B cell (primary cell): Measurements from ENCODE around the gene MVK.

Experiments used
- EZH2 ChIP-seq: IDR thresholded peaks from 2 replicates; pipeline ENCODE4 v1.6.1; 2012; ENCODE audit warnings: borderline replicate concordance, low read depth, mild to moderate bottlenecking, moderate library complexity, low read length; ENCODE audit not compliant: insufficient read depth, poor library complexity, severe bottlenecking
- TF ChIP-seq, protein P1 (sequence below): fragments of 200-600 bp; IDR thresholded peaks from one replicate; pipeline ENCODE4 v1.8.0; 2022; ENCODE audit warnings: antibody characterized with exemption, mild to moderate bottlenecking

DNA sequence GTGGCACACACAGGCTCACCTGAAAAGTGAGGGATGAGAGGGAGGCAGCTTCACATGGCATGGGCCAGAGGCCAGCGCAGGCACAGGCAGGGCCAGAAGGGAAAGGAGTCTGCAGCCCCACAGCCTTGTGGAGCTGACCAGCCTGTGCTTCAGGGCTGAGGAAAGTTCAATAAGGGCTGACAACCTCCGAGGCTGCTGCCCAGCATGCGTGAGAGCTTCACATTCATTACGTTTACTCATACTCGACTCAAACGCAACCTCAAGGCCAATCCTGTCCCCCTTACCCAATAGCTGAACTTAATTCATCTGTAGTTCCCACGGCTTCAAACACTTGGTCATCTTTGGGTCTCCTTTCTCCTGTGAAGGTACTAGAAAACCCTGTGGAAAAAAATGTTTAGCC is 5.1 kb upstream of the MVK start:
- TF ChIP-seq, protein P1, sequence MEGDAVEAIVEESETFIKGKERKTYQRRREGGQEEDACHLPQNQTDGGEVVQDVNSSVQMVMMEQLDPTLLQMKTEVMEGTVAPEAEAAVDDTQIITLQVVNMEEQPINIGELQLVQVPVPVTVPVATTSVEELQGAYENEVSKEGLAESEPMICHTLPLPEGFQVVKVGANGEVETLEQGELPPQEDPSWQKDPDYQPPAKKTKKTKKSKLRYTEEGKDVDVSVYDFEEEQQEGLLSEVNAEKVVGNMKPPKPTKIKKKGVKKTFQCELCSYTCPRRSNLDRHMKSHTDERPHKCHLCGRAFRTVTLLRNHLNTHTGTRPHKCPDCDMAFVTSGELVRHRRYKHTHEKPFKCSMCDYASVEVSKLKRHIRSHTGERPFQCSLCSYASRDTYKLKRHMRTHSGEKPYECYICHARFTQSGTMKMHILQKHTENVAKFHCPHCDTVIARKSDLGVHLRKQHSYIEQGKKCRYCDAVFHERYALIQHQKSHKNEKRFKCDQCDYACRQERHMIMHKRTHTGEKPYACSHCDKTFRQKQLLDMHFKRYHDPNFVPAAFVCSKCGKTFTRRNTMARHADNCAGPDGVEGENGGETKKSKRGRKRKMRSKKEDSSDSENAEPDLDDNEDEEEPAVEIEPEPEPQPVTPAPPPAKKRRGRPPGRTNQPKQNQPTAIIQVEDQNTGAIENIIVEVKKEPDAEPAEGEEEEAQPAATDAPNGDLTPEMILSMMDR = no peak
- no peak for TF ChIP-seq EZH2
